GM21529 (cell line): Measurements from ENCODE around the gene BBS1.
"Not testable (repeated sequence)": the region's sequence is repeated elsewhere in the genome, so short reads cannot be mapped to it uniquely, and the experiment has no call there.

ENCODE experiments used
- ATAC-seq: cut with Tn5 transposase; IDR thresholded peaks from one replicate; pipeline ENCODE4 v1.9.1; 2021; ENCODE audit not compliant: unreplicated experiment

BBS1 gene

GRCh38 chr11:66523611-66524010, 13.2 kb downstream of the BBS1 start:
- ATAC-seq = no peak

- ATAC-seq = no peak
These were observed 14.0 kb downstream of the BBS1 start for GRCh38 chr11:66524304-66525040.

GRCh38 chr11:66529069-66529468, 18.6 kb downstream of the BBS1 start:
- no peak for ATAC-seq

GRCh38 chr11:66529655-66530054, 19.2 kb downstream of the BBS1 start:
- no peak for ATAC-seq

- ATAC-seq = no peak
These were observed 20.7 kb downstream of the BBS1 start for GRCh38 chr11:66530927-66531709.

- no peak for ATAC-seq
These were observed 21.4 kb downstream of the BBS1 start for GRCh38 chr11:66531841-66532240.

- ATAC-seq = no peak
These were observed 22.3 kb downstream of the BBS1 start for GRCh38 chr11:66532784-66533183.

- no peak for ATAC-seq
These were observed 28.9 kb downstream of the BBS1 start for GRCh38 chr11:66539170-66539869.

DNA sequence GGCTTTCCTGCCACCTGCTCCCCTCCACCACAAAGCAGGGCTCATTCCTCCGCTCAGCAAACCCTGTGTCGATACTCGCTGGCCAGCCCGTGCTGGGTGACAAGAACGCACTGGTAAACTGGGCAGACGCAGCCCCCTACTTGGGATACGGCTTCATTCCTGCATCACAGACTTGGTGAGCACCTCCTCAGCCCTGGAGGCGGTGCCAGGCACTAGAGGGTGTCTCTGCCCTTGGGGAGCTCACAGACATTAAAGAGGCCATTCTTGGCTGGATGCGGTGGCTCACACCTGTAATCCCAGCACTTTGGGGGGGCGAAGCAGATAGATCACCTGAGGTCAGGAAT, 29.4 kb downstream of the BBS1 start:
- ATAC-seq = no peak

DNA sequence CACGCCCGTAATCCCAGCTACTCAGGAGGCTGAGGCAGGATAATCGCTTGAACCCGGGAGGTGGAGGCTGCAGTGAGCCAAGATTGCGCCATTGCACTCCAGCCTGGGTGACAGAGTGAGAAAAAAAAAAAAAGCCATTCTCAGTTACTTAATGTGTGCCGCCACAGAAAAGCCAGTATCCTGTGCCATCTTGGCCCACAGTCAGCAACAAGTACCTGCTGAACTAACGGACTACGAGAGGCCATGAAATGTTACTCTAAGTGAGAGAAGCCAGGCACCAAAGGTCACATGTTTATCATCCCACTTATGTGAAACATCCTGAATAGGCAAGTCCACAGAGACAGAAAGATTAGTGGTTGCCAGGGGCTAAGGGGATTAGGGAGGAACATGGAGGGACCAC, 30.2 kb downstream of the BBS1 start:
- not testable (repeated sequence) for ATAC-seq

DNA sequence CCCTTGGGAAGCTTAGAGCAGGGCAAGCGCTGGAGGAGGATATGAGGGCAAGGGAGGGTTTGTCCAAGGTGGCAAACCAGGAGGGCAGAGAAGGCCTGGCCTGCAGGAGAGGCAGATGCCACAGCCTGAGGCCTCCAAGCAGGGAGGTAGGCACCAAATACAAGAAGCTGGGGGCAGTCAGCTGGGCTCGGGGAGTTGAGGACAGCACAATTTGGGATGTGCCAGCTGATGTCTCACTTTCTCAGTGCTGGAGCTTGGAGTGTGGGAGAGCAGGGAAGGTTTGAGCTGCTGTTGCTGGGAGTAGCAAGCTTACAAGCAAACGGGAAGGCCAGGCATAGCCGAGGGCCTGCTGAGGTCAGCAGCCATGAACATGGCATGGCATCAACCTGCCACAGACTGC, 31.5 kb downstream of the BBS1 start:
- ATAC-seq = no peak

DNA sequence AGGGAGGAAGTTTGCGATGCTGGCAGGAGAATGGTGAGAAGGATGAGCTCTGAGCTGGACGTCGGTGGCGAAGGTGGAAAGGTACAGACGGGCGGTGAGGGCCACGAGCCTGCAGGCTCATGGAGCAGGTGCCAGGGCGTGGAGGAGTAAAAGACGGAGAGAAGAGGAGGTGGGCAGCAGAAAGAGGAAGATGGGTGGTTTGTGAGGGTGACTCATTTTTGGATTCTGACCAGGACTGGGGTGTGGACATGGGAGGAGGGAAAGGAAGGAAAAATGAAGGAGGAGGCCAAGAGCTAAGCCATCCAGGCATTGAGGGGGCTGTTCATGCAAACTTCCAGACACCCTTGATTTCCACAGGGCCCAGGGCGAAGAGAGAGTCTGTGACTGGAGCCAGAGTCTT, 31.9 kb downstream of the BBS1 start:
- no peak for ATAC-seq

DNA sequence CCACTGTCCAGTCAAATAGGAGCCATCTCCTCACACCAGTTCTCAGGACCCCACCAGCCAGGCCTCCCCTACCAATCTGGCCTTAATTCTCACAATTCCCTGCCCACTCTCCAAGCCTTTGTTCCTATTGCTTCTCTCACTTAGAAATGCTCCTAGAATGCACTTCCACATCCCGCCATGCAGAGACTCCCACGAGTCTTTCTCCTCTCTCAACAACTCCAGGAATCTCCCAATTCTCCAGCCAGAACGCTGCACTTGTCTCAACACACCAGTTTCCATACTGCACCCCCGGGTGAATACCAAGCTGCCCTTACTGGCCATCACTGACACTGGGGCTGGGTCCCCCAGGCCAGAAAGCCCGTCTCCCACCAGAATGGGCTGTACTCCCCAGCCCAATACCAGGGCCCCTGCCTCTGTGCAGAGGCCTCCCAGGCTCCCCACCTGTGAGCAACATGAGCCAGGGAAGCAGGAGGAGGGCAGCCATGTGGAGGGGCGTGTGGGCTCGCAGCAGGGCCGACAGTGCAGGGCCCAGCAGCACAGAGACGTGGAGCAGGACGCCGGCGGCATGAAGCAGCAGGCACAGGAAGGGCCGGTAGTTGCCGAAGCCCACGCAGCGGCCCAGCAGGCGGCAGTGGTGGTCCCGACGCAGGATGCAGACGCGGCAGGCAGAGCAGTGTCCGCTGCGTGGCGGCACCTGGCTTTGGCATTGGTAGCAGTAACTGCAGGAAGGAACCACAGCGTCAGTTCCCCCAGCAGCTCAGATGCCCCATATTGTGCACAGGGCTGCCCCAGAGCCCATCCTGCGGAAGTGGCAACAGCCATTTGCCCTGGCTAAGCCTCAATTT, 33.0 kb downstream of the BBS1 start:
- peak; percentile 30 for ATAC-seq

GRCh38 chr11:66544952-66545351, 34.5 kb downstream of the BBS1 start:
- ATAC-seq = not testable (repeated sequence)

DNA sequence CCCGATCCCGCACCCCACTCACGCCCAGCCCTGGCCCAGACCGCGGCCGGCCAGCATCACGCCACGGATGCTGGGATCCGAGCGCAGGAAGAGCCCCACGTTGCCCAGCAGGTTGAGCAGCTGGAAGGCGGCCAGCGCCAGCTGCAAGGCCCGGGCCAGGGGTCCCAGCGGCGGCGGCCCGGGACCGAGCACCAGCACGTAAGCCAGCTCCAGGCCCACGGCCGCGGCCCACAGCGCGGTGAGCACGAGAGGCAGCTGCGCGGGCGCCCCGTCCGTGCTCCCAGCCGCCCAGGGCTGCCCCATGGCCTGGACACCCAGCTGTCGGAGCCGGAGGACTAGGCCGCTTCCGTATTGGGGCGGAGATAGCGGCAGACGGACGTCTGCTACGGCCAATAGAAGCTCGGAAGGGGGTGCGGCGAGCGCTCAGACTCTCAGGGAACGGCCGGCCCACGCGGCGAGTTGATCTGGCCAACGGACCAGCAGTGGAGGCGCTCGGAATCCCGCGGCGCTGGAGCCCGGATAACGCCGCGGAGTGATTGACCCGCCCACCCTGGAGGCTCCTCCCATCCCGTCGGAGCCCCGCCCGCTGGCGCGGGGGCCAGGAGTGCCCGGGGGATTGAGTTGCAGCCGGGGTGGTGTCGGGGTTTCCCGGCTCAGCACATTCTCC, 35.4 kb downstream of the BBS1 start, which contains the start of gene ZDHHC24:
Gene ZDHHC24, minus strand, starts transcription at position 348 of the 667 bp plus-strand sequence. Its CDS starts 45 bp downstream, at position 303.
- peak; percentile 88 for ATAC-seq

GRCh38 chr11:66546368-66546965, 36.0 kb downstream of the BBS1 start, which contains the start of gene ACTN3:
ACTN3 (plus strand) TSS chr11:66546903; CDS start chr11:66546938, 35 bp downstream.
- ATAC-seq = no peak

- ATAC-seq = no peak
These were observed 36.7 kb downstream of the BBS1 start for GRCh38 chr11:66546966-66547661.

DNA sequence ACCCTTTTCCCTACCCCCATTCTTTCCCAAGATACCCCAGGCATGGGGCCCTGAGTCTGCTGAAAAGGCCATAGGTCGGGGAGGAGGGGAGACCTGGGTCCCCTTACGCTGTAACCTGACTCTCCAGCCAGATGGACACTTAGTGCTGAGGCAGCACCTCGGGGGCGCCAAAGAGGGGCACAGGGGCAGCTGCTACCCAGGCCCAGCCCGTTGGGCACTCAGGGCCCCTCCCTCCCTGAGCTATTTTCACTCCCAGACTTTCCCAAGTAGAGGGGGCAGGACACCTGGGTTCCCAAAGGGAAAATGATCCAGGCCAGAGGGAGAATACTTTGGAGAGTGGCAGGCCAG, 37.2 kb downstream of the BBS1 start:
- no peak for ATAC-seq

- ATAC-seq = no peak
These were observed 37.6 kb downstream of the BBS1 start for GRCh38 chr11:66548041-66548440.
